Hepatocyte (in vitro differentiated cells): Measurements from ENCODE around the gene FXYD5.

Experiments
- CTCF ChIP-seq: fragments of 200-600 bp; sonication (generic); IDR thresholded peaks from 2 replicates; pipeline ENCODE4 v1.5.1; 2016; ENCODE audit warnings: antibody characterized with exemption, mild to moderate bottlenecking; ENCODE audit not compliant: poor library complexity
- EZH2 ChIP-seq: fragments of 200-600 bp; sonication (generic); IDR thresholded peaks from 2 replicates; pipeline ENCODE4 v1.6.1; 2016; ENCODE audit warnings: antibody characterized with exemption, mild to moderate bottlenecking, borderline replicate concordance
- EZH2phosphoT487 ChIP-seq: fragments of 200-600 bp; sonication (generic); IDR thresholded peaks from one replicate; pipeline ENCODE4 v1.6.1; 2018; ENCODE audit warnings: antibody characterized with exemption, mild to moderate bottlenecking, low read depth, moderate library complexity; ENCODE audit not compliant: unreplicated experiment, severe bottlenecking

- TF ChIP-seq EZH2phosphoT487 (no peak), CTCF (no peak), EZH2 (no peak)
Observed at GRCh38 chr19:35171730-35172129, 17.2 kb downstream of the FXYD5 start.
